ENCODE results near the gene KIAA1614. TPM values are rescaled to one million over a fixed set of nuclear protein-coding genes. Genes with fewer than 3 reads are reported as not detected.
A peak's percentile ranks its signal among the peaks of the same experiment; 100 is the strongest.

Gene KIAA1614
- total RNA-seq, 1 experiment from 2014 or later, result 0.32 TPM

DNA sequence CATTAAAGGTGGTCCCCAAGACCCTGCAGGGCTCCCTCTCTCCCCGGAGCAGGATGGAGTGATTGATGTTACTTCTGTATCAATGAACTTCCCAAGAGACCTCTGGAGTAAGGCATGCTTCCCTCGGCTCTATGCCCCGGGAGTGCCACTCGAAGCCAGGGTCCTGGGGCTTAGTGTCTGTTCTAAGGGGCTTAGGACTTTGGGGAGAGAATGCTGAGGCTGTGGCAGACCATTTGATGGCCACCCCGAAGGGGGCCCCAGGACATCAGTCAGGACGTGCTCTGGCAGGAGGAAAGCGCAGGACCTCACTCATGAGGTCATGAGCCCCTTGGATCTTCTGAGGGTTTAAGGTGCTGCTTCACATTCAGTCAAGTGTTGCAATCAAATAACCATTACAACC is 7.5 kb downstream of the KIAA1614 start:
- in situ Hi-C loops (cut with HindIII; ENCODE audit: low pct_unique_long_range_greater_than_20kb, low sequenced_read_pairs), result no loop called here

DNA sequence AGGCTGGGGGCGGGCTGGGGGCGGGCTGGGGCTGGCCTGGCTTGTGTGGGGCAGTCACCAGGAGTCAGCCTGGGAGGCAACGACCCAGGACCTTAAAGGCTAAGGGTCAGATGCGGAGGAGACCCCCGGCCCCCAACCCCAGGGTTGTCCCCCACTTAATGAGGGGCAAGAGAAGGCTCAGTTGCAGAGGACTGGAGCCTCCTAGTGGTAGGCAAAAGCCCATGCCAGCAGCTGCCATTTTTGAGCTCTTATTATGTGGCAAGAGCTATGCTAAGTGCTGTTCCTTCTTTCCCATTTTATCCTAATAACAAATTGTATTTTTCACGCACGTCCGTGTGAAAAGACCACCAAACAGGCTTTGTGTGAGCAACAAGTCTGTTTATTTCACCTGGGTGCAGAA is 8.0 kb downstream of the KIAA1614 start:
- in situ Hi-C loops (cut with HindIII; ENCODE audit: low pct_unique_long_range_greater_than_20kb, low sequenced_read_pairs), result no loop called here

More for the DNA sequence above, 7.5 kb downstream of the KIAA1614 start:
- no peak for DNase-seq (ENCODE audit: low read depth, low spot score)

DNA sequence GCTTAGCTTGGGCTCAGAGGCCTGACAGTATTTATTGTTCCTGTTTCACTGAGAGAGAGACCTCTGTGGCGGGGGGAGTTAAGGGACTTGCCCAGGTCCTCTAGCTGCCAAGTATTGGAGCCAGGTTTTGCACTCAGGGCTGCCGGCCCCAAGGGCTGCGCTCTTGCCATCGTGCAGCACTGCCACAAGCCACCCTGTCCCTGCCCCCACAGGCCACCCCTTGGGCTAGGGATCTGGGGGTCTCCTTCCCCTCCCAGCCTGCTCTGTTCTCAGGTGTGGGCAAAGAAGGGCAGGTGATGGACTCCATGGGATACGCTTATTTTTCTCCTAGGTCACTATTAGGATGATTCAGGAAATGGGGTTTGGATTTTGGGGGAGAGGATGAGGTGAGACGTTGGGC is 8.7 kb downstream of the KIAA1614 start:
- in situ Hi-C loops (cut with HindIII; ENCODE audit: low pct_unique_long_range_greater_than_20kb, low sequenced_read_pairs), result no loop called here
- DNase-seq (ENCODE audit: low read depth, low spot score), result no peak

More for the DNA sequence above, 8.0 kb downstream of the KIAA1614 start:
- peak; percentile 39 for DNase-seq (ENCODE audit: low read depth, low spot score)

- DNase-seq (ENCODE audit: low read depth, low spot score), result no peak
- in situ Hi-C loops (cut with HindIII; ENCODE audit: low pct_unique_long_range_greater_than_20kb, low sequenced_read_pairs), result no loop called here
Measured at GRCh38 chr1:180921891-180922630, 9.4 kb downstream of the KIAA1614 start.

GRCh38 chr1:180922631-180923015 is 9.9 kb downstream of the KIAA1614 start:
- no peak for DNase-seq (ENCODE audit: low read depth, low spot score)
- in situ Hi-C loops (cut with HindIII; ENCODE audit: low pct_unique_long_range_greater_than_20kb, low sequenced_read_pairs), result no loop called here

DNA sequence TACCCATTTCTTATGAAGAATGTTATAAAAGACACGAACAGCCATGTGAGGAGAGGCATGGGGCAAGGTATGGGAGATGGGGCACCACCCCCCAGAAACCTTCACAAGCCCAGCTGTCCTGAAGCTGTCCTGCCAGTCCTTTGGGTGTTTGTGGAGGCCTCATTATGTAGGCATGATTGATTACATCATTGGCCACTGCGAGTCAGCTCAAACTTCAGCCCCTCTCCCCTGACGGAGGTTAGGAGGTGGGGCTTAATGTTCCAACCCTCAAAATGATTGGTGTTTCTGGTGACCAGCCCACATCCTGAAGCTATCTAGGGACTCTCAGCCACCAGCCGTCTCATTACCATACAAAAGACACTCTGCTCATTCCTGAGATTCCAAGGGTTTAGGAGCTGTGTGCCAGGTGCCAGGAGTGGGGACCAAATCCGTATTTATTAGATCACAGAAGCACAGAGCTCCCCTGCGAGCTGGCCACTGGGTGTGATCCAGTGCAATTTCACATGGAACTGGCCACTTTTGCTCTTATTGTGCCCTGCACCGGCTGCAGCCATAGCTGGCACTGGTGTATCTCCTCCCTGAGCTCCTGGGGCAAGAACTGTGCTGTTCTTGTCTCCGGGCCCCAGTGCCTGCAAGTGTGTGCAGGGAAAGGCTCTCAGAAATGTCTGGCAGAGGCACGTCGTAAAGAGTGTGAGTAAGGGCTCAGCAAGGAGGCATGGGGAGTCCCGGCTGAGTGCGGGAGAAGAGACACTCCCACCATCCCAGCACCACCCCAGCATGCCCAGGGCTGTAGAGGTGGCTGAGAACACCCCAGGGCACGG is 10.5 kb downstream of the KIAA1614 start:
- no peak for DNase-seq (ENCODE audit: low read depth, low spot score)
- in situ Hi-C loops (cut with HindIII; ENCODE audit: low pct_unique_long_range_greater_than_20kb, low sequenced_read_pairs), result no loop called here

- in situ Hi-C loops (cut with HindIII; ENCODE audit: low pct_unique_long_range_greater_than_20kb, low sequenced_read_pairs), result no loop called here
- DNase-seq (ENCODE audit: low read depth, low spot score), result no peak
Measured at GRCh38 chr1:180923887-180924286, 11.2 kb downstream of the KIAA1614 start.

GRCh38 chr1:180924939-180925338 is 12.2 kb downstream of the KIAA1614 start:
- in situ Hi-C loops (cut with HindIII; ENCODE audit: low pct_unique_long_range_greater_than_20kb, low sequenced_read_pairs), result no loop called here
- DNase-seq (ENCODE audit: low read depth, low spot score), result no peak

GRCh38 chr1:180925471-180926051 is 12.9 kb downstream of the KIAA1614 start:
- no peak for DNase-seq (ENCODE audit: low read depth, low spot score)
- in situ Hi-C loops (cut with HindIII; ENCODE audit: low pct_unique_long_range_greater_than_20kb, low sequenced_read_pairs), result no loop called here

- no peak for DNase-seq (ENCODE audit: low read depth, low spot score)
- in situ Hi-C loops (cut with HindIII; ENCODE audit: low pct_unique_long_range_greater_than_20kb, low sequenced_read_pairs), result no loop called here
Measured at GRCh38 chr1:180926164-180926981, 13.7 kb downstream of the KIAA1614 start.

GRCh38 chr1:180927348-180927747 is 14.7 kb downstream of the KIAA1614 start:
- in situ Hi-C loops (cut with HindIII; ENCODE audit: low pct_unique_long_range_greater_than_20kb, low sequenced_read_pairs), result no loop called here

GRCh38 chr1:180927841-180928240 is 15.1 kb downstream of the KIAA1614 start:
- in situ Hi-C loops (cut with HindIII; ENCODE audit: low pct_unique_long_range_greater_than_20kb, low sequenced_read_pairs), result no loop called here
- DNase-seq (ENCODE audit: low read depth, low spot score), result no peak

More at GRCh38 chr1:180927348-180927747, 14.7 kb downstream of the KIAA1614 start:
- no peak for DNase-seq (ENCODE audit: low read depth, low spot score)

DNA sequence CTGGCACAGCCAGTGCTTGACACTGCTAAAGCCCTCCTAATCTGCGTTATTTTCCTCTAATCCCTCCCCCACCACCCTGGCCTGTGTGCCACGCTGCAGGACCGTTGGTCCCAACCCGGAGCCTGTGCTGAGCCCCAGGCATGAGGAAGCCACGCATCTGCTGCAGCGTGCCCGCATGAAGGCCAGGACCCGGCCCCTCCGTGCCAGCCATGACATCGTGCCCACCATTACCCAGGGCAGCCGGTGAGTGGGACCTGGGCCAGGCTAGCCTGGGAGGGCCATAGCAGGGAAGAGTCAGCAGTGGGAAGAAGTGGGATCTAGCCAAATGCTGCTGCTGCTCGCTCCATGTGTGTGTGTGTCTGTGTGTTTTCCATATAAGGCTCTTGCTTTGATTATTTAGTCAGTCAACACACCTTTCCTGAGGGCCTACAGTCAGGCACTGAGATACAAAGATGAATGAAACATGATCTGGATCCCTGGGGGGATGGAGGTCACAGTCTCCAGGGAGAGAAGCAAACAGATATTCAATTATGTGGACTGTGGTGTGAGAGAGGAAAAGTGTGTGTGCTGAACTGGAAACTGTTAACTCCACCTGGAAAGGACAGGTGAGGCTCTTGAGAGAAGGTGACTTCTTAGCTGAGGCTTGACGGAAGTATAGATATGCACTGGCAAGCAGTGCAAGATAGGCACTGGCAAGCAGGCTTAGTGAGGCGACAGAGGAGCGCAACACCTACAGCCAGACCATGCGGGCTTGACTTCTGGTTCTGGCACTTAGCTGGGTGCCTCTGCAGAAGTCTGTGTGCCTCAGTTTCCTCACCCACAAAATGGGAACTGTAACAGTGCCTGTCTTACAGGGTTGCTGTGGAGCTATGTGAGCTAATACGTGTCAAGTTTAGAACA is 15.9 kb downstream of the KIAA1614 start:
- in situ Hi-C loops (cut with HindIII; ENCODE audit: low pct_unique_long_range_greater_than_20kb, low sequenced_read_pairs), result no loop called here
- DNase-seq (ENCODE audit: low read depth, low spot score), result peak; percentile 27

DNA sequence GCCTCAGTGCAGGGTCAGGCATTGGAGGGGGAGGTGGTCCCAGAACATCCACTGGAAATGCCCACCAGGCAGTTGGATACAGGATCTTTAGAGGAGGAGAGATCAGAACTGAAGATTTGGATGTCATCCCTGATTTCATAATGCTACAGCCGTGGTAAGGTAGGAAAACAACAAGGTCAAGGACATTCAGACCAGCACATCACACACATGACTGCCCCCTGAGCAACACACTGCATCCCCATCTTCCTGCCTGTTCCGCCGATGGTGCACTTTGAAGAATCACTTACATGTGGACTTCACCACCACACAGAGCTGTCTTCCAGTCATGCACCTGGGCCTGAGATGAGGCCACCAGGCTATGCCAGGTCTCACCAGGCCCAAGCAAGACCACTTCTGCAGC is 16.7 kb downstream of the KIAA1614 start:
- in situ Hi-C loops (cut with HindIII; ENCODE audit: low pct_unique_long_range_greater_than_20kb, low sequenced_read_pairs), result no loop called here
- DNase-seq (ENCODE audit: low read depth, low spot score), result no peak

DNA sequence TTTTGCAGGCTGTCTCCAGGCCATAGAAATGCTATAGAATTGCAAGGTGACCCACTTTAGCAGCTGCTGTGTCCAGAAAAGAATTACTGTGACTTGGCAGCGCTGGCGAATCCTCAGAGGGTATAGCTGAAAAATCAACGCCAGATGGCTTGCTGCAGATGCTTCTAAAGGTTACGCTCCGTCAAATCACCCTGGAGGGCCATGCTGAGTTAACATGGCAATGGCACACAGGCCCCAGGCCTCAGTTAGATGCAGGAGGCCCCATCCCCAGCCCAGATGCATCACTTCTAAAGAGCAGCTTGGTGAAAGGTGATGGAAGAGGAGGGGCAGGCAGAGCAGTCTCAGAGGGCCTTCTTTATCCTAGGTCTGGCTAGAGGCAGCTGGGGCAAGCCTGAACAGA is 18.0 kb downstream of the KIAA1614 start:
- in situ Hi-C loops (cut with HindIII; ENCODE audit: low pct_unique_long_range_greater_than_20kb, low sequenced_read_pairs), result no loop called here
- no peak for DNase-seq (ENCODE audit: low read depth, low spot score)

GRCh38 chr1:180931529-180931928 is 18.8 kb downstream of the KIAA1614 start:
- in situ Hi-C loops (cut with HindIII; ENCODE audit: low pct_unique_long_range_greater_than_20kb, low sequenced_read_pairs), result no loop called here
- DNase-seq (ENCODE audit: low read depth, low spot score), result no peak

DNA sequence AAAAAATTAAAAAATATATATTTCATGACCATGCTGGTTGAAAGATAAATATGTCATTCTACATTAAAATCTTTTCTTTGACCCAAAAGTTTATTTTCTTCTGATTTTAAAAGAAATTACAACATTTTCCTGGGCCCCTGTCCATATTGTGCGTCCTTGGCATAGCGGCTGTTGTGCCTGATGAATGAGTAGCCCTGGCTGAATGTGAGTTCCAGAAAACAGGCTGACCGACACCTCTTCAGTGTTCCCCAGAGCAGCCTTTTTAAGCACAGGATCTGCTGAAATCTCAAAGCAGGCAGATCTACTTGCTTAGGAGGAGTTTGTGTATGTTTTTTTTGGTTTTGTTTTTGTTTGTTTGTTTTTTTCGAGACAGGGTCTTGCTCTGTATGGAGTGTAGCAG is 19.7 kb downstream of the KIAA1614 start:
- in situ Hi-C loops (cut with HindIII; ENCODE audit: low pct_unique_long_range_greater_than_20kb, low sequenced_read_pairs), result no loop called here
- no peak for DNase-seq (ENCODE audit: low read depth, low spot score)

All from SK-MEL-5 (cell line).